Smooth muscle cell (in vitro differentiated cells): Measurements from ENCODE around the gene NAV2. TPM values are rescaled to one million over a fixed set of nuclear protein-coding genes. Genes with fewer than 3 reads are reported as not detected.

Experiments used
- DNase-seq: peaks from one replicate; lab custom pipeline; 2025; ENCODE audit not compliant: unreplicated experiment; lab: John Stamatoyannopoulos, UW
- H2AFZ ChIP-seq: fragments of 200-600 bp; sonication (generic); 2 replicates; pipeline ENCODE4 v1.6.0; 2016; ENCODE audit warnings: antibody characterized with exemption, low read depth, mild to moderate bottlenecking
- H3F3A ChIP-seq: fragments of 200-600 bp; sonication (generic); 2 replicates; pipeline ENCODE4 v1.6.0; 2017; ENCODE audit warnings: antibody characterized with exemption, low read depth
- H3K27ac ChIP-seq: fragments of 200-600 bp; sonication (generic); 2 replicates; pipeline ENCODE4 v1.5.1; 2016; ENCODE audit warnings: low read depth, mild to moderate bottlenecking
- H3K27me3 ChIP-seq: fragments of 200-600 bp; sonication (generic); 2 replicates; pipeline ENCODE4 v1.6.1; 2016; ENCODE audit warnings: low read depth, mild to moderate bottlenecking
- H3K36me3 ChIP-seq: fragments of 200-600 bp; sonication (generic); 2 replicates; pipeline ENCODE4 v1.5.1; 2016; ENCODE audit warnings: low read depth
- H3K4me1 ChIP-seq: fragments of 200-600 bp; sonication (generic); 2 replicates; pipeline ENCODE4 v1.5.1; 2016; ENCODE audit warnings: low read depth
- H3K4me2 ChIP-seq: fragments of 200-600 bp; sonication (generic); 2 replicates; pipeline ENCODE4 v1.6.0; 2016; ENCODE audit warnings: mild to moderate bottlenecking
- H3K4me3 ChIP-seq: fragments of 200-600 bp; sonication (generic); 2 replicates; pipeline ENCODE4 v1.5.1; 2016; ENCODE audit warnings: mild to moderate bottlenecking
- H3K79me2 ChIP-seq: fragments of 200-600 bp; sonication (generic); 2 replicates; pipeline ENCODE4 v1.6.0; 2016; ENCODE audit warnings: low read depth, mild to moderate bottlenecking
- H3K9ac ChIP-seq: fragments of 200-600 bp; sonication (generic); 2 replicates; pipeline ENCODE4 v1.6.0; 2016; ENCODE audit warnings: low read depth
- H3K9me3 ChIP-seq: fragments of 200-600 bp; sonication (generic); replicated peaks from 2 replicates; pipeline ENCODE4 v1.5.1; 2016; ENCODE audit warnings: low read depth
- H4K20me1 ChIP-seq: fragments of 200-600 bp; sonication (generic); 2 replicates; pipeline ENCODE4 v1.6.0; 2016; ENCODE audit warnings: low read depth
- WGBS: methylation state at CpG from one replicate; pipeline ENCODE4 v1.1.7; 2016; ENCODE audit warnings: low lambda C conversion rate; 5-methylcytosine and 5-hydroxymethylcytosine counted together
- polyA plus RNA-seq: library from polyadenylated mRNA; unstranded; fragments of >200 nt; fragmentation: Nextera tagmentation; extraction: Ambion mirVana; gene quantifications from 2 replicates; pipeline ENCODE4 v1.2.1, GENCODE V29; 2016
- total RNA-seq: library from RNA; depleted of rRNA; stranded (reverse); fragments of >200 nt; gene quantifications from 2 replicates; pipeline ENCODE4 v1.2.3, GENCODE V29; 2014
- TF ChIP-seq, protein P1 (sequence below): fragments of 200-600 bp; sonication (generic); IDR thresholded peaks from 2 replicates; pipeline ENCODE4 v1.5.1; 2017; ENCODE audit warnings: borderline replicate concordance, mild to moderate bottlenecking, antibody characterized with exemption; ENCODE audit not compliant: insufficient read depth, poor library complexity, severe bottlenecking

The NAV2 gene
- total and polyA plus RNA-seq, 2 experiments from 2014 or later = 14.1 to 67.5 TPM

DNA sequence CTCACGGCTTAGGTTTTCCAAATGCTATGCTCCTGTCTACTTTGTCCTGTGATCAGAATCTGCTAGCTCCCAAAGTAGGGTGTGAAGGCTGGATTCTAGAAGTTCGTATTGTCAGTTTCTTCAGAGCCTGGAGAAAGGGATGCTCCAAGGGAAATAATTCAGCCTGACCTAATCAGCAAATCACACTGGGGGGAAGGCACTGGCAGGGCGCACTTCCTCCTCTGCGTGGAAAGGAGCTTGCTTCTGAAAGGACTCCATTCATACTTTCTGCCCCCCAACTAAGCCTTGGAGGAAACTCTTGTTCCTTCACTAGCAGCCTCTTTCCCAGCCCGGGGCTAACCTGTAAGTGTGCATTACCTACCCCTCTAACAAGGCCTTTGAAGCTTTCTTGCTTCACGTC, 165.9 kb downstream of the NAV2 start:
- Histone ChIP-seq H3K27ac (no peak overlapping the region), H3K4me1 (peaks cover 11% of the 10 kb centered on the region), H3K36me3 (no peaks in the 10 kb centered on the region), H3K27me3 (no peaks in the 10 kb centered on the region), H3K79me2 (no peaks in the 10 kb centered on the region), H2AFZ (no peak overlapping the region), H3K4me3 (no peak overlapping the region), H3F3A (peaks cover 3% of the 10 kb centered on the region), H3K9ac (no peak overlapping the region), H3K4me2 (no peak overlapping the region), H4K20me1 (no peaks in the 10 kb centered on the region), H3K9me3 (no peaks in the 10 kb centered on the region)
- TF ChIP-seq, protein P1, sequence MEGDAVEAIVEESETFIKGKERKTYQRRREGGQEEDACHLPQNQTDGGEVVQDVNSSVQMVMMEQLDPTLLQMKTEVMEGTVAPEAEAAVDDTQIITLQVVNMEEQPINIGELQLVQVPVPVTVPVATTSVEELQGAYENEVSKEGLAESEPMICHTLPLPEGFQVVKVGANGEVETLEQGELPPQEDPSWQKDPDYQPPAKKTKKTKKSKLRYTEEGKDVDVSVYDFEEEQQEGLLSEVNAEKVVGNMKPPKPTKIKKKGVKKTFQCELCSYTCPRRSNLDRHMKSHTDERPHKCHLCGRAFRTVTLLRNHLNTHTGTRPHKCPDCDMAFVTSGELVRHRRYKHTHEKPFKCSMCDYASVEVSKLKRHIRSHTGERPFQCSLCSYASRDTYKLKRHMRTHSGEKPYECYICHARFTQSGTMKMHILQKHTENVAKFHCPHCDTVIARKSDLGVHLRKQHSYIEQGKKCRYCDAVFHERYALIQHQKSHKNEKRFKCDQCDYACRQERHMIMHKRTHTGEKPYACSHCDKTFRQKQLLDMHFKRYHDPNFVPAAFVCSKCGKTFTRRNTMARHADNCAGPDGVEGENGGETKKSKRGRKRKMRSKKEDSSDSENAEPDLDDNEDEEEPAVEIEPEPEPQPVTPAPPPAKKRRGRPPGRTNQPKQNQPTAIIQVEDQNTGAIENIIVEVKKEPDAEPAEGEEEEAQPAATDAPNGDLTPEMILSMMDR = no peak
- DNase-seq = no peak
- 82% methylated on average over 6 of the region's 6 CpGs for WGBS

DNA sequence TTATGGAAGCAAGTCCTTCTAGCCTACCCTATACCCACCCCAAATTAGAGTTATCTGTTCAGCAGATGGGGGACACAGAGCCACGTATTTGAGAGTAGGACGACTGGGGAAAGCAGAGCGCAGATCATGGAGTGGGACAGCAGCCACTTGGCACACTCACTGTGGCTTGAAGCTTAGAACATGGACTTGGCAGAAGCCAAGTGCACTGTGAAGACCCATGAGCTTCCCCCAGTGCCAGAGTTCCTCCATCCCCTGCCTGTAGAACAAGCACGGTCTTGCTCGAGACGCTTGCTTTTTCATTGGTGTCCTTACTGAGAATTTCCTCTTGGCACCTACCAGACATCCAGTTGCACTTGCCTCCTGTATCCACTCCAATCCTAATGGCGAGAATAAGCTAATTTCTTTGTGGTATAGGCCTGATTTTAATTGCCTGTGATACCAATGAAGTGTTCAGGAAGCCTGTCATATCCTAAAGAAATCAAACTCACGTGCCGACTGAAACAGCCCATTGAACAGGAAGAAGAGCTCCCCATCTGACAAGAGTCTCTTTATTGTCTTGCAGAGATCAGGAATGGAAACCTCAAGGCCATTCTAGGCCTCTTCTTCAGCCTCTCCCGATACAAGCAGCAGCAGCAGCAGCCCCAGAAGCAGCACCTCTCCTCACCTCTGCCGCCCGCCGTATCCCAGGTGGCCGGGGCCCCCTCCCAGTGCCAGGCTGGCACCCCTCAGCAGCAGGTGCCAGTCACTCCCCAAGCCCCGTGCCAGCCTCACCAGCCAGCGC, 166.9 kb downstream of the NAV2 start:
- no peak for DNase-seq
- H3F3A ChIP-seq = no peaks in the 10 kb centered on the region
- no peaks in the 10 kb centered on the region for H3K9me3 ChIP-seq
- no peak overlapping the region for H3K4me3 ChIP-seq
- H3K4me2 ChIP-seq = no peak overlapping the region
- 98% methylated on average over 16 of the region's 16 CpGs for WGBS
- H3K27me3 ChIP-seq = no peaks in the 10 kb centered on the region
- no peak overlapping the region for H3K27ac ChIP-seq
- no peaks in the 10 kb centered on the region for H3K79me2 ChIP-seq
- no peak overlapping the region for H3K9ac ChIP-seq
- no peaks in the 10 kb centered on the region for H3K36me3 ChIP-seq
- no peaks in the 10 kb centered on the region for H4K20me1 ChIP-seq
- H2AFZ ChIP-seq = no peak overlapping the region
- TF ChIP-seq, protein P1 = no peak
- H3K4me1 ChIP-seq = peaks cover under 1% of the 10 kb centered on the region

DNA sequence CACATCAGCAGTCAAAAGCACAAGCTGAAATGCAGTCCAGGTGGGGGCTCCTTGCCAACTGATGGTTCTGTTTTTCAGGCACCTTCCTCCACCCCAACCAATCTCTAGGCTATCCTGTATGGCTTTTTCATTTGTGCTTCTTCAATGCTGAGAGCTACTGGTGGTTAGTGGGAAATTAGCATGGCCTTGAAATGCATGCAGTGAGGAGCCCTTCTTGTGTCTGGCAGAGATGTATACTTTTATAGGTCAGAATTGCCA, 167.4 kb downstream of the NAV2 start:
- Histone ChIP-seq H3K36me3 (no peaks in the 10 kb centered on the region), H3F3A (no peaks in the 10 kb centered on the region), H3K9ac (no peak overlapping the region), H2AFZ (no peak overlapping the region), H3K4me3 (no peak overlapping the region), H3K9me3 (no peaks in the 10 kb centered on the region), H3K27ac (no peak overlapping the region), H4K20me1 (no peaks in the 10 kb centered on the region), H3K4me1 (no peaks in the 10 kb centered on the region), H3K4me2 (no peak overlapping the region), H3K79me2 (no peaks in the 10 kb centered on the region), H3K27me3 (no peaks in the 10 kb centered on the region)
- TF ChIP-seq, protein P1 = no peak
- no peak for DNase-seq

DNA sequence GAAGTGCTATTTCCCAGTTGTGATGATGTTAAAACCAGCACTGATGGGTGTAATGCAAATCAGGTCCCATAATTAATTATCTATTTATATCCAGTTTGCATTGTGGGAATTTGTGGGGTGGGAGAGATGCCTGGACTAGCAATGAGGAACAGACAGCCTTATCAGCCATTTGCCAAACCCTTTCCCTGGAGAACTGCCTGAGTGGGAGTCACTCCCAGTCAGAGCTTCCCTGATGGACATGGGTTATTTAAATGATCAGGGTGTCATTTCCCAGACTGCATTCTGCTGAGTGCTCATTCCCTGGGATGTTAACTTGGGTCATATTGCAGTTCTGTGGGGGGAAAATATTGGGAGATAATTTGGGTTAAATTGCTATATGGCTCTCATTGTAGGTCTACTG, 168.5 kb downstream of the NAV2 start:
- H3K79me2 ChIP-seq = no peaks in the 10 kb centered on the region
- no peak overlapping the region for H3K27ac ChIP-seq
- no peak overlapping the region for H3K9ac ChIP-seq
- TF ChIP-seq, protein P1 = no peak
- H3K4me3 ChIP-seq = no peak overlapping the region
- no peaks in the 10 kb centered on the region for H3K27me3 ChIP-seq
- no peaks in the 10 kb centered on the region for H3F3A ChIP-seq
- no peak overlapping the region for H3K4me2 ChIP-seq
- no peak for DNase-seq
- no peak overlapping the region for H2AFZ ChIP-seq
- no peaks in the 10 kb centered on the region for H3K9me3 ChIP-seq
- H3K36me3 ChIP-seq = no peaks in the 10 kb centered on the region
- no peaks in the 10 kb centered on the region for H4K20me1 ChIP-seq
- H3K4me1 ChIP-seq = no peaks in the 10 kb centered on the region
